Measurements from ENCODE around the gene DRD3. TPM values are rescaled to one million over a fixed set of nuclear protein-coding genes. Genes with fewer than 3 reads are reported as not detected.

DRD3 gene
- total RNA-seq (not detected), polyA plus RNA-seq (not detected)

GRCh38 chr3:114178770-114179368 is at the start of gene DRD3:
Gene DRD3 (minus strand): TSS chr3:114179052. CDS start chr3:114171992, 7,060 bp downstream.
- no peak within 1 kb of the TSS for H3K4me3 ChIP-seq
- no peaks in the 10 kb centered on the region for H3K9me3 ChIP-seq
- peaks cover 0 to 5% (median 0%) of the 10 kb centered on the region in 3 donors for H3K27me3 ChIP-seq
- H3K4me1 ChIP-seq = no peaks in the 10 kb centered on the region
- intact Hi-C loops (cut with DNase I) = no loop called here
- WGBS, 2 donors = 15 to 24% methylated on average over 7 of the region's 7 CpGs
- DNase-seq = no peak
- no peaks in the 10 kb centered on the region for H3K36me3 ChIP-seq
- TF ChIP-seq EP300 (IDR thresholded peaks at IDR 0.05) (no peak), POLR2AphosphoS5 (IDR thresholded peaks at IDR 0.05) (no peak)
- H3K27ac ChIP-seq = no peak within 1 kb of the TSS

- no peak for TF ChIP-seq POLR2A (IDR thresholded peaks at IDR 0.05)
- TF ChIP-seq EP300 (IDR thresholded peaks at IDR 0.05) = no peak
- no peak for TF ChIP-seq CTCF (IDR thresholded peaks at IDR 0.05)
- TF ChIP-seq POLR2AphosphoS5 (IDR thresholded peaks at IDR 0.05) = no peak
- Histone ChIP-seq H3K4me1 (no peaks in the 10 kb centered on the region), H3K9me3 (peaks cover 0 to 17% (median 2%) of the 10 kb centered on the region in 4 donors), H3K4me3 (no peak overlapping the region), H3K27me3 (no peaks in the 10 kb centered on the region), H3K27ac (no peak overlapping the region), H3K36me3 (no peaks in the 10 kb centered on the region)
- intact Hi-C loops (cut with DNase I) = no loop called here
- 91 to 98% methylated on average over 1 of the region's 1 CpG for WGBS, 2 donors
- DNase-seq = no peak
Measured at GRCh38 chr3:114227076-114227475, 48.2 kb upstream of the DRD3 start.

- WGBS, 2 donors = 77 to 91% methylated on average over 2 of the region's 2 CpGs
Measured at GRCh38 chr3:114226313-114226712, 47.5 kb upstream of the DRD3 start.

GRCh38 chr3:114223143-114223542 is 44.3 kb upstream of the DRD3 start:
- DNase-seq = no peak
- no peaks in the 10 kb centered on the region for H3K27me3 ChIP-seq
- H3K9me3 ChIP-seq = peaks cover 0 to 17% (median 2%) of the 10 kb centered on the region in 4 donors
- 62 to 82% methylated on average over 3 of the region's 3 CpGs for WGBS, 2 donors
- TF ChIP-seq POLR2A (IDR thresholded peaks at IDR 0.05) (no peak), POLR2AphosphoS5 (IDR thresholded peaks at IDR 0.05) (no peak), CTCF (IDR thresholded peaks at IDR 0.05) (no peak), EP300 (IDR thresholded peaks at IDR 0.05) (no peak)
- no peaks in the 10 kb centered on the region for H3K4me1 ChIP-seq
- no peak overlapping the region for H3K4me3 ChIP-seq
- intact Hi-C loops (cut with DNase I) = no loop called here
- no peak overlapping the region for H3K27ac ChIP-seq
- no peaks in the 10 kb centered on the region for H3K36me3 ChIP-seq

More at GRCh38 chr3:114226313-114226712, 47.5 kb upstream of the DRD3 start:
- no peaks in the 10 kb centered on the region for H3K27me3 ChIP-seq
- no peak overlapping the region for H3K27ac ChIP-seq
- H3K9me3 ChIP-seq = peaks cover 0 to 17% (median 2%) of the 10 kb centered on the region in 4 donors
- H3K4me3 ChIP-seq = no peak overlapping the region
- DNase-seq = no peak
- no peaks in the 10 kb centered on the region for H3K4me1 ChIP-seq
- TF ChIP-seq POLR2AphosphoS5 (IDR thresholded peaks at IDR 0.05) (no peak), POLR2A (IDR thresholded peaks at IDR 0.05) (no peak), EP300 (IDR thresholded peaks at IDR 0.05) (no peak), CTCF (IDR thresholded peaks at IDR 0.05) (no peak)
- intact Hi-C loops (cut with DNase I) = no loop called here
- no peaks in the 10 kb centered on the region for H3K36me3 ChIP-seq

- TF ChIP-seq EP300 (IDR thresholded peaks at IDR 0.05) = no peak
- TF ChIP-seq POLR2A (IDR thresholded peaks at IDR 0.05) = no peak
- no peak for TF ChIP-seq CTCF (IDR thresholded peaks at IDR 0.05)
- TF ChIP-seq POLR2AphosphoS5 (IDR thresholded peaks at IDR 0.05) = no peak
- no peak overlapping the region for H3K27ac ChIP-seq
- 79 to 84% methylated on average over 1 of the region's 1 CpG for WGBS, 2 donors
- H3K36me3 ChIP-seq = no peaks in the 10 kb centered on the region
- no peaks in the 10 kb centered on the region for H3K4me1 ChIP-seq
- no peaks in the 10 kb centered on the region for H3K27me3 ChIP-seq
- no peak for DNase-seq
- intact Hi-C loops (cut with DNase I) = no loop called here
- no peak overlapping the region for H3K4me3 ChIP-seq
- H3K9me3 ChIP-seq = peaks cover 0 to 17% (median 2%) of the 10 kb centered on the region in 4 donors
Measured at GRCh38 chr3:114221881-114222264, 43.0 kb upstream of the DRD3 start.
